HPDE6-E6E7 (cell line): ENCODE results near the gene UGT2B11.
"Not testable (repeated sequence)": the region's sequence is repeated elsewhere in the genome, so short reads cannot be mapped to it uniquely, and the experiment has no call there.

Experiments used
- DNase-seq: peaks from one replicate; pipeline ENCODE4 v3.0.0; 2011; ENCODE audit warnings: missing footprints; ENCODE audit errors: extremely low spot score

Gene UGT2B11

GRCh38 chr4:69214716-69215115 lies at the start of gene UGT2B11:
Gene UGT2B11 (minus strand): TSS chr4:69214748. CDS start chr4:69214722, 26 bp downstream.
- DNase-seq = no peak

DNA sequence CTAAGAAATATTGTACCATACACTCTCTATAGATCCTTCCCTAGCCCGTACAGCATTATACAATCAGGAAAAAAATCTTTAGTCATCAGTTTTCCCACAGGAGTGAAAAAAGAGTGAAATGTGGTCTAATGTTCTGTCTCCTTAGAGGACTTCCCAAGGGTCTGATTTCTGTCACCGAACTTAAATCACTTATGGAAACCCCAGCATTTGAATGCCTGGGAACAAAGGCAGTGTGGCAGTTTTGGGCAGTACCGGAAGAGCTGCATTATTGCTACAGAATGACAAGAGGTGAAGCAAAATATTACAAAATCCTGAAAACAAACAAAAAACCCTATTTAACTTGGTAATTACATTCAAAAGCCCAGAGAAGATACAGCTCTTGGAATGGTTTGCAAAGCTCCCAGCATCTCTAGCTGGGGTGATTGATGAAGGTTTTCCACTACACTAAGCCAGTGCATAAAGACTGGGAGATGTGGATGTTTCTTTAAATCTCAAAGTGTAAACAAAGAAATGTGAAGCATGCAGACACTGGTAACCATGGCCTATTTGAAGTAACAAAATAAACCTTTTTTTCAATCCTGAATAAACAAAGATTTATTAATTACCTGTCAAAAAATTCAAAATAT lies 38.7 kb upstream of the UGT2B11 start:
- not testable (repeated sequence) for DNase-seq

- not testable (repeated sequence) for DNase-seq
Observed at GRCh38 chr4:69250884-69251283, 36.3 kb upstream of the UGT2B11 start.

GRCh38 chr4:69242562-69243240 lies 28.2 kb upstream of the UGT2B11 start:
- not testable (repeated sequence) for DNase-seq

DNA sequence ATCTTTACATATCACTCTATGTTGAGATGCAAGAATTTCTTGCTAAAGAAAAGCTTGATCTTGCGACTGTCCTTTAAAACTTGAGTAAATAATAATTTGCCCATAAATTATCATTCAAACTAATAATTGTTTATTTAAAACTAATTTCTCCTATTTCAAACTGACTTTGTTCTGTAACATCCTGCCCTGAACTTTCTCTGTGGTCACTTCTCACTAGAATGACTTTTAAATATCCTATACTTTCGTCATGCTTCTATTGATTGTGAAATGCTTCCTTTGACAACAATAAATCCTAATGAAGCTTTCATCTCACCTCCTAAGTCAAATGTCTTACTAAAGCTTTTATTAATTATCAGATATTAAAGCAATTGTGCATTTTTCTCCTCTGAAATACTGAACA lies 27.2 kb upstream of the UGT2B11 start:
- not testable (repeated sequence) for DNase-seq

DNA sequence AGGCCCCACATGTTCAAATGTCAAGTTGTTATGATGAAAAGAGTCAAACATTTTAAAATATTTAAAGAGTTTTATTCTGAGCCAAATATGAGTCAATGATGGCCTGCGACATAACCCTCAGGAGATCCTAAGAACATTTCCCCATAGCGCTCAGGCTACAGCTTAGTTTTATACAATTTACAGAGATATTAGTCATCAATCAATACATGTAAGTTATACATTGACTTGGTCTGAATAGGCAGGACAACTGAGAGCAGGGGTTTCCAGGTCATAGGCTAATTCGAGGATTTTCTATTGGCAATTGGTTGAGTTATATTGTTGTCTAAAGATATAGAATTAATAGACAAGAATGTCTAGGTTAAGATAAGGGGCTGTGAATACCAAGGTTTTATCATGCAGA lies 26.2 kb upstream of the UGT2B11 start:
- DNase-seq = not testable (repeated sequence)

- DNase-seq = no peak
Observed at GRCh38 chr4:69239557-69240168, 25.1 kb upstream of the UGT2B11 start.

GRCh38 chr4:69239092-69239491 lies 24.5 kb upstream of the UGT2B11 start:
- no peak for DNase-seq

DNA sequence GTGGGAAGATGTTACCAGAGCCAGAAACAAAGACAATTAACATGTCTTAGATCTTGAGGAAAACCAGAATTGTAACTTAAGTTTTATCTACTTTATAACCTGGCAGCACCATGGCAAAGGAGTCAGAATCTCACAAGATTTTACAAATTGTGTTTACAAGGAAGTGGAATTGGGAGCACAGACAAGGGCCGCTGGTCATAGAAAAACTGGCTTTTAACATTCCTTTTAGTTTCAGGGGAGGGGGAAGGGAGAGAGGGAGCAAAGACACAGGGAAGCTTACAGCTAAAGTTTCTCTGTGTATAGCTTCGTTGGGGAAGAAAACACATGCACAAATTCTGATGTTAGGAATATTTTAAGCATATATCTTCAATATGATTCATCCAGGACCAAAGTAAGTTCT lies 10.3 kb upstream of the UGT2B11 start:
- DNase-seq = no peak

GRCh38 chr4:69223277-69223676 lies 8.7 kb upstream of the UGT2B11 start:
- DNase-seq = not testable (repeated sequence)

DNA sequence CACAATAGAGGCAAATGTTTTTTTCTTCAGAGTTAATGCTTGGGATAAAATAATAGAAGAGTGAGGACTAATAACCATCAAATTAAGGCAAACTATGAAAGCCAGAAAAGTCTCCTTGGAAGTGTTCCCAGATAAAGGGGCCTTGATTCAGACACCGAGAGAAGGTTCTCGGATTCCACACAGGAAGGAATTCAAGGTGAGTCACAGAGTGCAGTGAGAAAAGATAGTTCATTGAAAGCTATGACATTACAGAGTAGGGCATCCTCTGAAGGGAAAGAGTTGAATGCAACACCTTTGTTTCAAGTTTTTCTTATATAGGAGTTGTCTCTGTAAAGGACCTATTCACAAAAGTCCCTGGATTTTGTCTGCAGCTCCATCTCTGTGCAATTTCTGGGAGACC lies 3.9 kb upstream of the UGT2B11 start:
- DNase-seq = not testable (repeated sequence)

DNA sequence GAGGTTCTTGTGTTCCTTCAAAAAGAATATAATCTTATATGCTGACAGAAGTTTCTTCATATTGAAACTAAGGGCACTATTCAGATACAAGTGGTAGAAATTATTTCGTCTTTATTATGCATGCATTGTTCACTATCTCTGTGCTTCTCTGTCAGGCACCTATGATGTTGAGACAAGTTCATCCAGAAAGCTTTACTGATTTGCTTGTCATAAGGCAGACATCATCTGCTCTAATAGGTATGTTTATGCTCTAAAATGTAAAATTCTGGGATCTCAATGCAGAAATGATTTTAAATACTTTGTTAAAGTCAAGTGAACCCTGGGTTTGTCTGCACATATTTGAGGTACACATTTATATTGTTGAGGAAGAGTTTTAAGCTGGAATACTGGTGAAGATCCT lies 3.6 kb downstream of the UGT2B11 start:
- no peak for DNase-seq

DNA sequence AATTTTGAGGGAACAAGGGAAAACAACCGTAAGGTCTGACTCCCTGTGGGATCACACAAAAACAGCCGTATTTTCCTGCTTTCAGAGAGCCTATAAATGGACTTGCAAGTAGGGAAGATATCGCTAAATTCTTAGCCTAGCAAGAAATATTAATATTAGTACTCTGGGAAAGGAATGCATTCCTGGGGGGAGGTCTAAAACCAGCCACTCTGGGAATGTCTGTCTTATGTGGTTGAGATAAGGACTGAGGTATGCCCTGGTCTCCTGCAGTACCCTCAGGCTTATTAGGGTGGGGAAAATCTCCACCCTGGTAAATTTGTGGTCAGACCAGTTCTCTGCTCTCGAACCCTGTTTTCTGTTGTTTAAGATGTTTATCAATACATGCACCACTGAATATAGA lies 16.0 kb downstream of the UGT2B11 start:
- not testable (repeated sequence) for DNase-seq

DNA sequence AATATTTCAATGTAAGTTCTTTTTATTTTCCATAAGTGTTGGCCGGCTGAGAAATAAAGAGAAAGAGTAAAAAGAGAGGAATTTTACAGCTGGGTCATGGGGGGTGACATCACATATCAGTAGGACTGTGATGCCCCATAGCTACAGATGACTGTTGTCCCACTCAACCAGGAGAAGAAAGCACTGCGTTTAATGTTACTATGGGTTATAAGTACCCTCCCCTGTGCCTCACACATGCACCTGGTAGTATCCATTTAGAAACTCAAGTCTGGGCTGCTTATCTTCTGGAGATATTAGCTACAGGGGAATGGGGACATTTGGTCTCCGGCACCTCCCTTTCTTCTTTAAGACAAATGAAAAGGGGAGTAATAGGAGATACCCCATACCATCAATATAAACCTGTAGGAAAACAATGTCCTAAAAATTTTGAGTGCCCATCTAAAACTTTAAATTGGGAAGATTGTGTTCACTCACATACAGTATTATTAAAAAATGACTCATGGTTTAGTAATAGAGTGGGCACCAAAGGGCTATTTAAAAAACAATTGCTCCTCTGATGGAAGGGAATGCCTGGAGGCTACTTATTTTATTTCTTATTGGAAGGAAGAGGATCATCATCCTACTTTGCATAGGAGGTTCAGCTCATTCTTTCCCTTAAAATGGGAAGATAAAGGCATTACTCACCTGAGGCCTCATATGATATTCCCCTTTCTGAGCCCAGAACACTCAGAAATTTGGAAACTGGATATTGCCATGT lies 18.2 kb downstream of the UGT2B11 start:
- no peak for DNase-seq

GRCh38 chr4:69194166-69194565 lies 20.4 kb downstream of the UGT2B11 start:
- no peak for DNase-seq

- not testable (repeated sequence) for DNase-seq
Observed at GRCh38 chr4:69191905-69192304, 22.6 kb downstream of the UGT2B11 start.

DNA sequence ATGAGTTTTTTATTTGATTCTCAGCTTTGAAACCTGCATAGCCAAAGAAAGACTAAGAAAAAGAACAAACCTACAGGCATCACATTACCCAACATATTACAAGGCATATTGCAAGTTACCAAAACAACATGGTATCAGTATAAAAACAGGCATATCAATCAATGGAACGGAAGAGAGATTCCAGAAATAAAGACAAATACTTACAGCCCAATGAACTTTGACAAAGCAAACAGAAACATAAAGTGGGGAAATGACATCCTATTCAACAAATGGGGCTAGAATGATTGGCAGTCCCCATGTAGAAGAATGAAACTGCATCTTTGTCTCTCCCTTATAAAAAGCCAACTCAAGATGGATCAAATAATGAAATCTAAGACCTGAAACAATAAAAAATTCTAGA lies 23.9 kb downstream of the UGT2B11 start:
- not testable (repeated sequence) for DNase-seq

DNA sequence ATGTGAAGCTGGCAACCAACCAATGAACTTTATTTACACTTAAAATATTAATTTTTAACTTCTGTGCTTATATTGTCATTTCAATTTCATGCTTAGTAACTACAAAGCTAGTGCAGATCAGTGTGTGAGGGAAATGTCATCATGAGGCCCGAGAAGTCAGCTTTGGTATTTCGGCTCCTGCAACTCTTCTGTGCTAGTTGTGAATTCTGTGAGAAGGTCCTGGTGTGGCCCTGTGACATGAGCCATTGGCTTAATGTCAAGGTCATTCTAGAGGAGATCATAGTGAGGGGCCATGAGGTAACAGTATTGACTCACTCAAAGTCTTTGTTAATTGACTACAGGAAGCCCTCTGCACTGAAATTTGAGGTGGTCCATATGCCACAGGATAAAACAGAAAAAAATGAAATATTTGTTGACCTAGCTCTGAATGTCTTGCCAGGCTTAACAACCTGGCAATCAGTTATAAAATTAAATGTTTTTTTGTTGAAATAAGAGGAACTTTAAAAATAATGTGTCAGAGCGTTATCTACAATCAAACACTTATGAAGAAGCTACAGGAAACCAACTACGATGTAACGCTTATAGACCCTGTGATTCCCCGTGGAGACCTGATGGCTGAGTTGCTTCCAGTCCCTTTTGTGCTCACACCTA lies 32.9 kb downstream of the UGT2B11 start:
- not testable (repeated sequence) for DNase-seq

DNA sequence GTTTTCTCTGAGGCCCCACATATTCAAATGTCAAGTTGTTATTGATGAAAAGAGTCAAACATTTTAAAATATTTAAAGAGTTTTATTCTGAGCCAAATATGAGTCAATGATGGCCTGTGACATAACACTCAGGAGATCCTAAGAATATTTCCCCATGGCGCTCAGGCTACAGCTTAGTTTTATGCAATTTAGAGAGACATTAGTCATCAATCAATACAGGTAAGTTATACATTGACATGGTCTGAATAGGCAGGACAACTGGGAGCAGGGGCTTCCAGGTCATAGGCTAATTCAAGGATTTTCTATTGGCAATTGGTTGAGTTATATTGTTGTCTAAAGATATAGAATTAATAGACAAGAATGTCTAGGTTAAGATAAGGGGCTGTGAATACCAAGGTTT lies 34.7 kb downstream of the UGT2B11 start:
- DNase-seq = not testable (repeated sequence)

DNA sequence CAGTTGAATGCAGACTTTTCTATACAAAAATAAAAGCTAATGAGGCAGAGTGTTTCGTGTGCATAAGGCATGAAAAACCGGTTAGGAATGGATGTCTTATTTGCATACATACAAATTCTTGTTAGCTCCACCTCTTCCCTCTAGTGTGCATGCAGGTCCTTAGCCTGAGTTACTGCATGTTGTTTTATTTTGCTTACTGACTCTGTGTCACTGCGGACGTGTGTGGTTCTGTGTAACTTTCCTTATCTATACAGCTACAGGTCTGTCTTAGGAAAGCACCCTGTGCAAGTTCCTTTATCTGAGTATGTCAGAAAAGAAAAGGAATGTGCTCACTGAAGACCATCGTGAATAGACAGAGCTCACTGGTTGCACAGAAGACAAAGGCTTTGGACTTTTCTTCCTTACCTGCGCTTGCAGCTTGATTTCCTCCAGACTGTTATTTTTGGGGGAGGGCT lies 35.8 kb downstream of the UGT2B11 start:
- not testable (repeated sequence) for DNase-seq
